ENCODE data around the gene IL5RA.
A peak's percentile ranks its signal among the peaks of the same experiment; 100 is the strongest.

IL5RA gene

DNA sequence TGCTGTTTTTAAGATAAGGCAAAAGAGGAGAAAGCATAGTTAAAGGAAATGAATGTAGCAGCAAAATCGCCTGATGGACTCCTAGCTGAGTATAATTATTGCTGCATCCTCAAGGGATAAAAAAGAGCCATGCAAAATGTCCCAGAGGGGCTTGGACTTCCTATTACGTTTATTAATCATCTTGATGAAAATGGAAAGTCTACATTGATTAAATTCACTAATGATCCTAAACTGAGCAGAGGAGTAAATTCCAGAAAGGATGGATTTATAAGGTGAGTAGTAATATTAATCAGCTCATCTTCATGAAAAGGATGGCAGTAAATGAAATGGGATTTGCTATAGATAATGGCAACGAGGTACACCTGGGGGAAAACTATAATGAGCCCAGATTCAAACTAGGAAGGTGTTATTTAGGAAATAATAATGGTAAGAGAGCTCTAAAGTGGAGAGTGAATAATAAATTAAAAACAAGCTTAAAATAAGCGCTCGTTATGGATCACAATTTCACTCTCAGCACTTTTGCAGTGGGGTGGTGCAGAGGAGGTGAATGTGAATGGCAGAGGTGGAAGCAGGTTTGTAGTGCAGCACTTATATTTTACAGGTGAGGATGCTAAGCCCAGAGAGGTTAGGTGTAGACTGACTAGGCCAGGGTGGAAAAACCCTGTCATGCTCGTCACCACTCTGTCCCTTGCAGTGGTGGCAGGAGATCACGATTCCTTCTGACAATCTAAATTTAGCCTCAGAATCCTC lies 22.3 kb downstream of the IL5RA start:
- TF ChIP-seq, protein P1, sequence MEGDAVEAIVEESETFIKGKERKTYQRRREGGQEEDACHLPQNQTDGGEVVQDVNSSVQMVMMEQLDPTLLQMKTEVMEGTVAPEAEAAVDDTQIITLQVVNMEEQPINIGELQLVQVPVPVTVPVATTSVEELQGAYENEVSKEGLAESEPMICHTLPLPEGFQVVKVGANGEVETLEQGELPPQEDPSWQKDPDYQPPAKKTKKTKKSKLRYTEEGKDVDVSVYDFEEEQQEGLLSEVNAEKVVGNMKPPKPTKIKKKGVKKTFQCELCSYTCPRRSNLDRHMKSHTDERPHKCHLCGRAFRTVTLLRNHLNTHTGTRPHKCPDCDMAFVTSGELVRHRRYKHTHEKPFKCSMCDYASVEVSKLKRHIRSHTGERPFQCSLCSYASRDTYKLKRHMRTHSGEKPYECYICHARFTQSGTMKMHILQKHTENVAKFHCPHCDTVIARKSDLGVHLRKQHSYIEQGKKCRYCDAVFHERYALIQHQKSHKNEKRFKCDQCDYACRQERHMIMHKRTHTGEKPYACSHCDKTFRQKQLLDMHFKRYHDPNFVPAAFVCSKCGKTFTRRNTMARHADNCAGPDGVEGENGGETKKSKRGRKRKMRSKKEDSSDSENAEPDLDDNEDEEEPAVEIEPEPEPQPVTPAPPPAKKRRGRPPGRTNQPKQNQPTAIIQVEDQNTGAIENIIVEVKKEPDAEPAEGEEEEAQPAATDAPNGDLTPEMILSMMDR (IDR thresholded peaks at IDR 0.05; ENCODE audit: extremely low read depth, missing control alignments), result no peak
- DNase-seq (ENCODE audit: low spot score), result no peak

- no peak for DNase-seq (ENCODE audit: low spot score)
- TF ChIP-seq, protein P1 (IDR thresholded peaks at IDR 0.05; ENCODE audit: extremely low read depth, missing control alignments), result no peak
Measured at GRCh38 chr3:3087279-3087678, 22.9 kb downstream of the IL5RA start.

DNA sequence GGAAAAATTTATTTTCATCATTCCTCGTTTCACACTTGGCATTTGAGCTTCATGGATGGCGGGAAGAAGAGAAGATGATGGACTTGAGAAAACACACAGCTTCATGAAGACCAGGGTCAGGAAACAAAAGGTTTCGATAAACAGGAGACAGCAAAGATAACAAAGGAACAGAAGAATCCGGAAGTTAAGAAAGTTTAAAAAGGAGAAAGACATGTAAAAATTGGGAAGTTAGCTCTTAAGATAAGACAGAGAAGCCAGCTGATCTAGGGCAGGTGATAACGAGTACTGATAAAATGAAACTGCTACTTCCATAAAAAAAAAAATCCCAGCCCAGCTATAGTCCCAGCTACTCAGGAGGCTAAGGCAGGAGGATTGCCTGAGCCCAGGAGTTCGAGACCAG lies 23.9 kb downstream of the IL5RA start:
- TF ChIP-seq, protein P1 (IDR thresholded peaks at IDR 0.05; ENCODE audit: extremely low read depth, missing control alignments), result no peak
- no peak for DNase-seq (ENCODE audit: low spot score)

DNA sequence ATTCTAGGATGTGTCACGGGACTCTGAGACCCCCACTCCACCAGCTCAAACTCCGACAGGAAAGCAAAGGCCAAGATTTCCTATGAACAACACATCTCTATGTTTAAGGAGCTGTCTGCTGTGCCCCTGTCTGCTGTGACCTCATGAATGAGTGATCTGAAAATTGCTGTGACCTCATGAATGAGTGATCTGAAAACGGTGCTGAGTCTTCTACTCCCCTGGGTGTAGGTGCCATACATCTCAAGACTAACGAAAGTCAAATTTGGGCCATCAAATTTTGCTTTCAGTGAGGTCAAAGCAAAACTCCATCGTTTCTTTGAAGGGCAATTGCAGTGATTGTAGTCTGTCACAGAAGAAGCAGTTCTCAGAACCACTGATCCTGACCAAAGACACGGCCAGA lies 24.4 kb downstream of the IL5RA start:
- TF ChIP-seq, protein P1 (IDR thresholded peaks at IDR 0.05; ENCODE audit: extremely low read depth, missing control alignments), result no peak

GRCh38 chr3:3084890-3085289 lies 25.3 kb downstream of the IL5RA start:
- DNase-seq (ENCODE audit: low spot score), result no peak
- TF ChIP-seq, protein P1 (IDR thresholded peaks at IDR 0.05; ENCODE audit: extremely low read depth, missing control alignments), result no peak

More for the DNA sequence above, 24.4 kb downstream of the IL5RA start:
- DNase-seq (ENCODE audit: low spot score), result no peak

DNA sequence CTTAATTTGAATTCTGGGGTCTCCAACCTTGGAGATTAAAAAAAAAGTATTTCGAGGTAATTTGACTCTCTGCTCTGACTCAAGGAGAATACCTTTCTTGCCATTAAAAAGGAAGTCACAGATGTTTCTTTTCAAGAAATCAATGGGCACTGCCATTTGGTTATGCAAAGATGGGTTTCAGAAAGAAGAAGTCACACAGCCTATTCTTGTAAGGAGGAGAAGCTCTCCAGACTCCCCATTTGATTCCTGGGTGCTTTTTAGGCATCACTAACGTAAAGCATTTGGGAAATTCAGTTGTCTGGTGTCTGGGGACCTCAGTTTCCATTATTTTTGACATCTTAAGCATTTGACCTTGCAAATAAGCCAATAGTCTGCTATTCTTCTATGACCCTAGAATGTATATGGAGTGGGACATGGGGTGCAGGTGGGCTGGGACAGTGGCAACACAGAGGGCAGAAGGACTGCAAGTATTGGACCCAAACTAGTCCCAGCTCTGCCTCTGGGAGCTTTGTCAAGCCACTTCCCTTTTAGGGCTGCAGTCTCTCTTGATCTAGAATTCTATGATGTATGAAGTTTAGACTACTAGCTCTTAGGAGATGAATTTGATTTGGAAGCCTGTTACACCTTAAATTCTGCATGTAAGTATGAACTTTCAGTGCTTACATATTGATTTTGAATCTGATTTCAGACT lies 27.8 kb downstream of the IL5RA start:
- TF ChIP-seq, protein P1 (IDR thresholded peaks at IDR 0.05; ENCODE audit: extremely low read depth, missing control alignments), result no peak

More for the DNA sequence above, 27.8 kb downstream of the IL5RA start:
- DNase-seq (ENCODE audit: low spot score), result peak; percentile 21

All from GM20000 (cell line).